Pancreas (tissue), 10 donors: ENCODE data around the gene SPARCL1. TPM values are rescaled to one million over a fixed set of nuclear protein-coding genes. Genes with fewer than 3 reads are reported as not detected.
"Not testable (repeated sequence)": the region's sequence is repeated elsewhere in the genome, so short reads cannot be mapped to it uniquely, and the experiment has no call there.

Experiments
- ATAC-seq, 4 donors: fragments of 200-7000 bp; cut with Tn5 transposase; one replicate each; pipeline versions ENCODE4 v1.8.0 to v1.9.1; 2020; ENCODE audit warnings: mild to moderate bottlenecking in 4 of 4, moderate library complexity in 4 of 4
- DNase-seq, 6 donors: peaks; one replicate each; pipeline ENCODE4 v3.0.0-alpha.2; 2020
- FAIRE-seq: peaks from 2 replicates; lab custom pipeline; 2012; peaks lifted over from hg19 to GRCh38; lab: Jason Lieb, UNC
- H3K27ac ChIP-seq, 4 donors: fragments of 200-600 bp; sonication (generic); 1 replicate in 3 of 4; 2 replicates in 1 of 4; pipeline versions ENCODE4 v1.5.0 to v1.8.0; 2020
- H3K27me3 ChIP-seq, 4 donors: fragments of 200-600 bp; one replicate each; pipeline ENCODE4 v1.8.0; 2021
- H3K36me3 ChIP-seq, 3 donors: fragments of 200-600 bp; sonication (generic) in 1 of 3; one replicate each; pipeline versions ENCODE4 v1.5.0 to v1.8.0; 2020 to 2021
- H3K4me1 ChIP-seq, 3 donors: fragments of 200-600 bp; one replicate each; pipeline ENCODE4 v1.8.0; 2021
- H3K4me3 ChIP-seq, 4 donors: fragments of 200-600 bp; sonication (generic) in 2 of 4; one replicate each; pipeline versions ENCODE4 v1.5.0 to v1.8.0; 2020 to 2021
- H3K9me3 ChIP-seq, 4 donors: fragments of 200-600 bp; one replicate each; pipeline ENCODE4 v1.8.0; 2021
- CTCF ChIP-seq, 4 donors: fragments of 200-600 bp; sonication (generic) in 3 of 4; IDR thresholded peaks; one replicate each; pipeline versions ENCODE4 v1.5.0 to v1.8.0; 2021; ENCODE audit warnings: antibody characterized with exemption in 4 of 4
- WGBS, 2 donors: extraction: QIAGEN DNeasy Blood & Tissue Kit; methylation state at CpG; one replicate each; pipeline ENCODE4 v1.1.7; 2013; 5-methylcytosine and 5-hydroxymethylcytosine counted together
- intact Hi-C, 3 donors: fragments of 100-400 bp; cut with DNase I; formaldehyde crosslinking; loops; one replicate each; pipeline versions ENCODE4 v1.11.1 to v1.14.2; 2022
- polyA plus RNA-seq, 2 donors: library from polyadenylated mRNA; stranded (reverse); fragments of 200-250 nt; gene quantifications; one replicate each; pipeline ENCODE4 v1.2.3, GENCODE V29; 2013
- total RNA-seq, 6 donors: library from RNA; stranded (reverse); fragmentation: NEBNext Ultra II Directional in 4 of 6; extraction: Animal tissue kit (Norgen Biotek cat#: 25700) in 4 of 6; gene quantifications; one replicate each; pipeline versions ENCODE4 v1.2.1 to v1.2.4, GENCODE V29; 2021 to 2023
- donor health status: healthy with polysubstance abuse.
- donor health status: DM: no; HTN: no; CAD: no; lungs with moderate emphysema.
- donor health status: DM: no; HTN: no; CAD: no.
- donor health status: control.
- donor health status: control.
- donor health status: Bipolar disorder and iron deficiency.
- donor health status: DM: yes; HTN: yes; CAD: no.
- donor health status: DM: no; HTN: no; CAD: no.
- donor health status: DM: no; HTN: no; CAD: no.
- donor health status: DM: yes; HTN: yes; CAD: no.

The SPARCL1 gene
- total and polyA plus RNA-seq, 8 donors, result 19.6 to 77.0 (median 34.6) TPM

GRCh38 chr4:87461281-87461700, 67.9 kb downstream of the SPARCL1 start:
- no peak for DNase-seq
- Histone ChIP-seq H3K4me3 (no peak overlapping the region), H3K36me3 (peaks cover 0 to 11% (median 0%) of the 10 kb centered on the region in 3 donors), H3K9me3 (no peaks in the 10 kb centered on the region), H3K27me3 (no peaks in the 10 kb centered on the region), H3K27ac (peak overlapping the region in 1 of 4 donors; percentile 1), H3K4me1 (peaks cover 5 to 6% (median 6%) of the 10 kb centered on the region in 3 donors)
- no peak for FAIRE-seq
- TF ChIP-seq CTCF (IDR thresholded peaks at IDR 0.05), result no peak
- peak; percentile 70 to 92 (median 82) for ATAC-seq
- intact Hi-C loops, result loop anchor here in 1 of 3 donors (5.0 to 10.0 kb wide), 2 partner anchors 99 to 196 kb away; no protein-coding TSS in a partner anchor

- intact Hi-C loops, result loop anchor here in 1 of 3 donors (10.0 kb wide), 1 partner anchor 84 kb away; no protein-coding TSS in a partner anchor
- 97 to 99% methylated on average over 4 of the region's 4 CpGs for WGBS, 2 donors
- no peak for DNase-seq
Observed at GRCh38 chr4:87458913-87459312, 70.3 kb downstream of the SPARCL1 start.

GRCh38 chr4:87451537-87451936, 77.6 kb downstream of the SPARCL1 start:
- Histone ChIP-seq H3K36me3 (peaks cover 6 to 41% (median 12%) of the 10 kb centered on the region in 3 donors), H3K27ac (no peak overlapping the region), H3K9me3 (peaks cover 0 to 4% (median 0%) of the 10 kb centered on the region in 4 donors), H3K4me1 (peaks cover 0 to 3% (median 0%) of the 10 kb centered on the region in 3 donors), H3K4me3 (no peak overlapping the region), H3K27me3 (no peaks in the 10 kb centered on the region)
- ATAC-seq (no peak), FAIRE-seq (no peak), DNase-seq (no peak)
- intact Hi-C loops, result loop anchor here in 1 of 3 donors (10.0 kb wide), 1 partner anchor 77 kb away; no protein-coding TSS in a partner anchor
- no peak for TF ChIP-seq CTCF (IDR thresholded peaks at IDR 0.05)

More at GRCh38 chr4:87458913-87459312, 70.3 kb downstream of the SPARCL1 start:
- Histone ChIP-seq H3K36me3 (peaks cover 0 to 11% (median 6%) of the 10 kb centered on the region in 3 donors), H3K4me1 (peaks cover 5 to 6% (median 6%) of the 10 kb centered on the region in 3 donors), H3K27me3 (no peaks in the 10 kb centered on the region), H3K4me3 (no peak overlapping the region), H3K9me3 (peaks cover 0 to 4% (median 0%) of the 10 kb centered on the region in 4 donors), H3K27ac (no peak overlapping the region)
- no peak for TF ChIP-seq CTCF (IDR thresholded peaks at IDR 0.05)
- ATAC-seq, result no peak
- FAIRE-seq, result no peak

GRCh38 chr4:87446375-87446774, 82.8 kb downstream of the SPARCL1 start:
- WGBS, 2 donors, result 61% methylated on average over 6 of the region's 6 CpGs
- FAIRE-seq, intact Hi-C loops, H3K9me3 ChIP-seq, H3K27me3 ChIP-seq, H3K4me3 ChIP-seq, DNase-seq, H3K27ac ChIP-seq, ATAC-seq, H3K4me1 ChIP-seq: not testable (repeated sequence)
- peaks cover 5 to 38% (median 7%) of the 10 kb centered on the region in 3 donors for H3K36me3 ChIP-seq

GRCh38 chr4:87445964-87446363, 83.2 kb downstream of the SPARCL1 start:
- WGBS, 2 donors, result 36 to 76% methylated on average over 3 of the region's 3 CpGs
- H3K27me3 ChIP-seq, result no peaks in the 10 kb centered on the region
- intact Hi-C loops, result no loop called here
- H3K9me3 ChIP-seq, result no peaks in the 10 kb centered on the region
- DNase-seq, result no peak
- no peak overlapping the region for H3K27ac ChIP-seq
- H3K4me3 ChIP-seq, result no peak overlapping the region
- FAIRE-seq, result no peak
- peak in 2 of 4 donors; percentile 39 to 57 for ATAC-seq
- no peak for TF ChIP-seq CTCF (IDR thresholded peaks at IDR 0.05)
- H3K36me3 ChIP-seq, result peaks cover 5 to 34% (median 7%) of the 10 kb centered on the region in 3 donors
- no peaks in the 10 kb centered on the region for H3K4me1 ChIP-seq
